Measurements from ENCODE around the gene ZFAND4.

DNA sequence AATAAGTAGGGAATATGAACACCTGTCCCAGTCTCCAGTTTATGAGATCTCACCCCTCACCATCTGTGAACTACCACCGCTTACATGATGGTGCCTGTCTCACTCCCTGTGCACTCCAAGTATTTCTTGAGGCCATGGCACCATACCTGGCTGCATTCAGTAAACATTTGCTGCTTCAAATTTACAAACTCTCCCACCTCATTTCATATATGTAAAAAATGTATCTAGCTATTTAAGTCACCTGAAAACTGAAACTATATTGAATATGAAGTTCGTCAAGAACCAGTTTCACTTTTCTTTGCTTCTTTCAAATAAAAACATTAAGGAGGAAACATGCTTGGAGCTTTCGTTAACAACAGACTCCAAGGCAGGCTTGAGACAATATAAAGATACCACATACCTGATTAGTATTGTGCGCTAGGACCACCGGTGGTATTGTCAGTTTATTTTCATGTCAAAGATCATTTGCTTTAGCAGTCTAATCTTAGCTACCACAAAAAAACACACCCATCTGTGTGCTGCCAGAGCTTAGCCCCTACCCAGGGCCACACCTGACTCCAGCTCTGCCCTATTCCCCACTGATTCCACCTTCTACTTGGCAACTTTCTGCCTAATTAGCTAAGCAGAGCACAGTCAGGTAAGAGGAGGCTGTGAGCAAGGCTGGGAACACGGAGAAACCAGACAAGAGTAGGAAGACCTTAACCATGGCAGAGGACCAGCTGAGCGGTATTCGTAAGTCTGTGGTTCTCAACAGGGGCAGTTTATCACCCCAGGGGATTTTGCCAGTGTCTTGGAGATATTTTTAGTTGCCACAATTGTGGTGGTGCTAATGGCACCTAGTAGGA is 92.0 kb downstream of the ZFAND4 start:
- no peak for TF ChIP-seq CTCF (IDR thresholded peaks at IDR 0.05)
- no peak for TF ChIP-seq POLR2A (IDR thresholded peaks at IDR 0.05)

All from right lobe of liver (tissue), 4 donors.